HG03521 (cell line): ENCODE measurements around the gene HOXA5.

Source experiments
- ATAC-seq: cut with Tn5 transposase; IDR thresholded peaks from one replicate; pipeline ENCODE4 v1.9.1; 2021; ENCODE audit warnings: mild to moderate bottlenecking, moderate library complexity; ENCODE audit not compliant: unreplicated experiment

The HOXA5 gene

DNA sequence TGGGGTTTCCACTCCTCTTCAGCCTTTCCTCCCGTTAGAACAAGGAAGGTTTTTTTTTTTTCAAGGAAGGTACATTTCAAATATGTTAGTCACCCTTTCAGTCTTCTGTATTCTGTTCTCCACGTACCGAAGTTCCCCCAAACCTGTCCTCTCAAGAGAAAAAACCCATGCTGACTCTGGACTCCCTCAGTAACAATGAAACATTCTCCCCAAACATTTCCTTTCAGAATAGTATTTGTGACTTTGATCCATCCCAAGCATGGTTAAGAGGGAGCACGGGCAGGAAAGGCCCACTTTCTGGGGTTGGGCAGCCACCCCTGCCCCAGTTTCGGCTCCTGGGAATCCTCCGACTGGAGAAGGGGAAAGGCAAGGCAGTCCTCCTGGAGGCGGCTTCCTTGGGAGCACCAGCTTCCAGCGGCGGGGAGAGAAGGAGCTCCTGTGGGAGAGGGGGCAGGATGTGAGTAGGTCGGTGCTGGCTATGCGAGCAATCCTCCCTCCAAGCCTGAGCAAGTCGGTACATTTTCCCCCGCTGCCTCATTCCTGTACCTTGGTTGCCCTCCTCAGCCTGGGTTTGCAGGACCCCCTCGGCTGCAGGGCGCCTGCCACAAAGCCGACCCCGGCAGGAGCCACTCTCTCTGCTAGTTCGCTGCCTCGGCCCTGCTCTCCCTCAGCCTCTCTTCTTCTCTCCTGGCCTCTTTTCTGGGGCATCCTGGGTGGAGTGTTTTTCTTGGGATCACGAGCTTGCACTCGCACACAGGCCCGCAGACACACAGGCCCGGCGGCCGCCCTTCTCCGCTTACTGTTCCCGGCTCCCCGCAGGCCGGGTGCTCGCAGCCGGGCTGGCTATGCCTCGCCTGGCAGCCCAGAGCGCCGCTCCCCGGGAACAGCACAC, 45.5 kb downstream of the HOXA5 start:
- ATAC-seq = no peak

GRCh38 chr7:27096768-27097514, 46.5 kb downstream of the HOXA5 start:
- no peak for ATAC-seq

DNA sequence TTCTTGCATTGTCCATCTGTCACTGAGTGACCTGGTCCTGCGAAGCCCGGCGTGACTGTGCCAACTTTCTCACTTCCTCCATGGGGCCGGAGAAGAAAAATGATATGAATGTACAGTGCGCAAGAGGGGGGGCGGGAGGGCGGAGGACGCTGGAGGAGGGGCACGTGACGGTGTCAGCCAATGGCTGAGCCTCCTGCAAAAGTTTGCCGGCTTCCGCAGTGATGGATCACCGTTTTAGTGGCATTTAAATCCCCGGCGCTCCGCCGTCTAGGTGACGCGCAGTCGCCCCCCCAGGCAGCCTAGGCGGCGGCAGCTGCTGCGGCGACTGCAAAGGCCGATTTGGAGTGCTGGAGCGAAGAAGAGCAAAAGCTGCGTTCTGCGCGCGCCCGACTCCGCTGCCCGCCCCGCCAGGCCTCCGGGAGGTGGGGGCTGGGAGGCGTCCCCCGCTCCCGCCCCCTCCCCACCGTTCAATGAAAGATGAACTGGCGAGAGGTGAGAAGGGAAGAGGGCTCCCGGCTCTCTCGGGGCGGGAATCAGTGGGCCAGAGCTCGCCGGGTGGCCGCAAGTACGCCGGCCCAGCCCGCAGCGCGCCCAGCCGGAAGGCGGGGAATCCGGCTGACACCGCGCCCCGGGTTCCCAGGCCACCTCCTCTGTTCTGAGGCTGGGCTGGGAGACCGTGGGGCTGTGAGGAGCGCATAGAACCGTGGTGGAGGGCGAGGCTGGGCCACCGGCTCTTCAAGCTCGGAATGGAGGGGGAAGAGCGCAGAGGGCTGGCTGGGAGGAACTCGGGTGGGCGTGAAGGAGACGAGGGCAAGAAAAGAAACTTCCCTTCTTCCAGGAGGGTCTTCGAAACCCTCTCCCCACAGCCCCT, 47.3 kb downstream of the HOXA5 start, which contains the start of gene HOXA1:
Gene HOXA1 (minus strand): TSS at position 104 of the 871 bp plus-strand sequence. CDS start 88 bp downstream, at position 16.
- ATAC-seq = peak; percentile 88

DNA sequence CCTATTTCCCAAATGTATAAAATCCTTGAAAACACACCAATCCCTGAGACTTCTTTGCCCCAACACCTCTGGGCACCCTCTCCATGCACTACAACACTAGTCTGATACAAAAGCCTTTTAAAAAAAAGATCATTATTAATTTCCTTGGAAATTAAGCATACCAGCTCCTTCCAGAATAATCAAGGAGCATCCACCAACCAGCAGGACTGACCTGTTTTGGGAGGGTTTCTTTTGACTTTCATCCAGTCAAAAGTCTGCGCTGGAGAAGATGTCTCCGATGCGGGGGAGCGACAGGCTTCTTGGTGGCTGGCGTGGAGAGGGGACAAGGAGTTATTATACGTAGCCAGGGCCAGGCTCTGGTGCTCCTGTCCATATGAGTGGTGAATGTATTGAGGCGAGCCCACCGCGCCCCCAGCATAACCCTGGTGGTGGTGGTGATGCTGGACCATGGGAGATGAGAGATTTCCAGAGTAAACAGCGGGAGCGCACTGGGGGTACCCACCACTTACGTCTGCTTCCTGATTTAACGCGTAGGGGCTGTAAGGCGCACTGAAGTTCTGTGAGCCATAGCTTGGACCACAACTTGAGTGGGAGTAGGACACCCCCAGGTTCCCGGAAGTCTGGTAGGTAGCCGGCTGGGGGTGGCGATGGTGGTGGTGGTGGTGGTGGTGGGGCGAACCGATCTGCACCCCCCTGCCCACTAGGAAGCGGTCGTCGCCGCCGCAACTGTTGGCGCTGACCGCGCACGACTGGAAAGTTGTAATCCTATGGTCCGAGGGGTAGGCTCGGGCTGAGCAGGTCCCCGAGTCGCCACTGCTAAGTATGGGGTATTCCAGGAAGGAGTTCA, 48.2 kb downstream of the HOXA5 start:
- no peak for ATAC-seq

GRCh38 chr7:27094304-27095049, 49.0 kb downstream of the HOXA5 start:
- no peak for ATAC-seq

GRCh38 chr7:27093184-27093895, 50.1 kb downstream of the HOXA5 start:
- ATAC-seq = no peak

- ATAC-seq = no peak
Measured at GRCh38 chr7:27092819-27093110, 50.7 kb downstream of the HOXA5 start.

- no peak for ATAC-seq
Measured at GRCh38 chr7:27091941-27092818, 51.3 kb downstream of the HOXA5 start.

DNA sequence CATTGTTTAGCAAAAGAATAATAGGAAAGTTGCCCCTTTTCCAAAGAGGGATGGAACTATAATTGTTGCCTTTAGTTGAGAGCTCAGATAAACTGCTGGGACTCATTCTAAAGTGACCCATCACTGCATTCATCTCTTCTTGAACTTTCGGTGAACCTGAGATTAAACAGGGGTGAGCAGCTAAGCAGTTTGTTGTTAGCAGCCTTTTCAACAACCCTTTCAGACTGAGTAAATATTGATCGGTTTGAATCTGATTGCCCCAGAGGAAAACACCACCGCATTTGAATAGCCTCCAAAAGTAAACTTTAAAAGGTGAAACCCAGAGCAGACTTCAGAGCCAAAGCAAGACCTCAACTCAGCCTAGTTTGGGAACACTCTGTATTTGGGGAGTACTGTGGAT, 52.4 kb downstream of the HOXA5 start:
- ATAC-seq = no peak
